GM10266 (cell line): Measurements from ENCODE around the gene RPL28.

Experiments
- DNase-seq: peaks from one replicate; pipeline ENCODE4 v3.0.0; 2012; ENCODE audit errors: extremely low spot score
- CTCF ChIP-seq: IDR thresholded peaks from 2 replicates; pipeline ENCODE4 v1.5.1; 2012; ENCODE audit warnings: mild to moderate bottlenecking, low read depth; ENCODE audit not compliant: control insufficient read depth, insufficient read depth; ENCODE audit errors: missing control alignments

Gene RPL28

GRCh38 chr19:55377356-55378131 is 8.2 kb upstream of the RPL28 start:
- no peak for TF ChIP-seq CTCF
- DNase-seq, result no peak

GRCh38 chr19:55379174-55379573 is 6.6 kb upstream of the RPL28 start:
- DNase-seq, result no peak

DNA sequence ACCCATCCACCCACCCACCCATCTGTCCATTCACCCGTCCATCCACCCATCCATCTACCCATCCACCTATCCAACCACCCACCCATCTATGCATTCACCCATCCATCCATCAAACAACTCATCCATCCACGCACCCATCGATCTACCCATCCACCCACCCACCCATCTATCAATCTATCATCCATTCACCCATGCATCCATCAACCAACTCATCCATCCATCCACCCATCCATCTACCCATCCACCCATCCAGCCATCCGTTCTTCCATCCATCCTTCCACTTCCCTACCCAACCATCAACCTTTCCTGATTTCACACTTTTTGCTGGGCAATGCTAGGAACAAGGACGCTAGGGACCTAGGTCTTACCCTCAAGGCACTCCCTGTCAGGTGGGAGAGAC is 3.7 kb upstream of the RPL28 start:
- no peak for TF ChIP-seq CTCF
- DNase-seq, result no peak

More at GRCh38 chr19:55379174-55379573, 6.6 kb upstream of the RPL28 start:
- TF ChIP-seq CTCF, result no peak

GRCh38 chr19:55382522-55383054 is 3.1 kb upstream of the RPL28 start:
- TF ChIP-seq CTCF, result no peak
- no peak for DNase-seq

- TF ChIP-seq CTCF, result peak; percentile 55
- peak; percentile 88 for DNase-seq
Observed at GRCh38 chr19:55383279-55384130, 2.2 kb upstream of the RPL28 start.

GRCh38 chr19:55384131-55384919 is 1.4 kb upstream of the RPL28 start, which contains the start of gene TMEM238:
Gene TMEM238 (minus strand): TSS chr19:55384292. CDS start chr19:55384259, 33 bp downstream.
- no peak for TF ChIP-seq CTCF
- no peak for DNase-seq
